ENCODE results near the gene HOXC11.

HOXC11 gene

GRCh38 chr12:54025499-54026405 lies 52.8 kb downstream of the HOXC11 start:
- no peaks in the 10 kb centered on the region for H3K9me3 Mint-ChIP-seq
- no peak overlapping the region for H3K27ac Mint-ChIP-seq
- no peaks in the 10 kb centered on the region for H3K36me3 Mint-ChIP-seq (ENCODE audit: low read depth)
- ATAC-seq (no peak), DNase-seq (no peak)
- H3K4me3 Mint-ChIP-seq, result no peak overlapping the region
- peaks cover 9% of the 10 kb centered on the region for H3K4me1 Mint-ChIP-seq
- H3K27me3 Mint-ChIP-seq, result peaks cover 86% of the 10 kb centered on the region

DNA sequence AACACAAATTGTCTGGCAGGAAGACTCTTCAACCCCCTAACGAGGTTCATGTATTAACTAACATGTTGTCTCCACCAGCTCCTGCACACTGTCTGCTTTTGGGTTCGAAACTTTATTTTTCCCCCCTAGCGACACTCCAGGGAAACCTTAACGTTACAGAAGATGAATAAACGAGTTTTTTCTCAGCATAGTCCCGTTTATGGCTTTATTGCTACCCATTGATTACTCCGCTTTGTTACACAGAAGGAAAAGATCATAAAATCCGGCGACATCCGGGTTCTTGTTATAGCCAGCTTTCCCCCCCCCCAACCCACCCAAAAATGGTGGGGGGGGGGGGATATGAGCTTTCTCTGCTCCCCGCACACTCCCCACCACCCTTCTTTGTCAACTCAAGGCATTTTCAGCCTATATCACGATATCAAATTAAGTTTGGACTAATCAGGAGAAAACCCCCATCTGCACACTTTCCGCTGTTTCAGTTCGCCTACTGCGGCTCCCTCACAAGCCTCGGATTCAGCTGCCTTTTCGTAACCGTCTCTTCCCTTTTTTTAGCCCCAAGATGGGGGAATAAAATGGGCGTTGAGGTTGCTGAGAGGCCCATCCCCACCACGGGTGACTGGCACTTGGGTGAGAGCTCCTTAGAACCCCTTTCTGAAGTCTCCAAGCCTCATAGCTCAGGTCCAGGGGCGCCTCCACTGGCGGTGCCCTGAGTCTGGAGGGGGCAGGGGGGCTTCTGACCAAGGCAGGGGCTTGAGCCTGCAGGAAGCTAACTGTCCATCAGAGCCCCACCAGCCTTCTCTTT lies 53.9 kb downstream of the HOXC11 start:
- no peak overlapping the region for H3K27ac Mint-ChIP-seq
- DNase-seq (no peak), ATAC-seq (no peak)
- no peaks in the 10 kb centered on the region for H3K36me3 Mint-ChIP-seq (ENCODE audit: low read depth)
- H3K4me1 Mint-ChIP-seq, result peaks cover 9% of the 10 kb centered on the region
- peaks cover 86% of the 10 kb centered on the region for H3K27me3 Mint-ChIP-seq
- no peaks in the 10 kb centered on the region for H3K9me3 Mint-ChIP-seq
- no peak overlapping the region for H3K4me3 Mint-ChIP-seq

Data from activated naive CD8-positive, alpha-beta T cell treated with anti-CD3 and anti-CD28 coated beads, Interleukin-2, amount 50 U/mL, for 24 hours (primary cell).